Measurements from ENCODE around the gene PRR14. TPM values are rescaled to one million over a fixed set of nuclear protein-coding genes. Genes with fewer than 3 reads are reported as not detected.

PRR14 gene
- total RNA-seq, 2 donors from 2014 or later: 37.5 to 66.7 TPM

DNA sequence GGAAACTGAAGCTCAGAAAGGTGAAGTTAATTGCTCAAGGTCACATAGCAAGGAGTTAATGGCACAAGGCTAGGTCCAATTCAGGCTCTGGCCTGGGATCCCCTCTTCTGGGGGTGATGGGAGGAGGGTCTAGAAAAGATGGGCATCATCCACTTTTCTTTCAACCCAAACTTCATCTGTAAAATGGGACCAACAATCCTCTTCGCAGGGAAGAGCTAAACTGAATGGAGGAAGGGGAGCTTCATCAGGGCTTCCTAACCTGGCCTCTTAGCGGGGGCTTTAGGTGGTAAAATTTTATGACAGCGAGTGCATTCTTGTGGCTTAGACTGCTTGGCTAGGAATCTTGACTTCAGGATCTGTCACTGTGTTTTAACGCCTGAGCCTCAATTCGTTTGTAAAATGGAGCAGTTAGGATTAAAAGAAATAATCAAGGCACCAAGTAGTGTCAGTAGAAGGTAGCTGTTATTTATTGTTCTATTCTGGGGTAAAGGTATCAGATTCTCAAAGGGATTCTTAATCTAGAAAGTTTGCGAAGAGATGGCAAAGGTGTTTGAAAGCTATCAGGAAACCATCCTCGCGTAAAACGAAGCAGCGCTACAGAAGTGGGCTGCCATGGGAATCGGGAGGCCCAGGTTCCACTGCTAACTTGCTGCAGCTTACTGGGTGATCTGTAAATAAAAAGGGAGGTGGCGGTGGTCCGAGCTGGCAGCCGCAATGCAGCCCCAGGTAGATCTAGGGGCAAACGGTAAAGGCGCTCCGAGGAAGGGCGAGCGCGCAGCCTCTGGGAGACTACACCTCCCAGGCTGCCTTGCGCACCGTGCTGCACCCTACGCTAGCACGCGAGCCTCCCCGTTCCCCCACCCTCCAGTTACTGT is 46.7 kb downstream of the PRR14 start:
- H3K9me3 ChIP-seq: no peaks in the 10 kb centered on the region
- TF ChIP-seq CTCF (IDR thresholded peaks at IDR 0.05): no peak
- no peak for TF ChIP-seq POLR2A (IDR thresholded peaks at IDR 0.05)
- no peak for TF ChIP-seq POLR2AphosphoS5 (IDR thresholded peaks at IDR 0.05)
- H3K4me1 ChIP-seq (replicated peaks): peaks cover 10% of the 10 kb centered on the region
- no peaks in the 10 kb centered on the region for H3K27me3 ChIP-seq (replicated peaks; ENCODE audit: insufficient read depth)
- 8% methylated on average over 26 of the region's 26 CpGs for WGBS
- peak overlapping the region; percentile 97 for H3K4me3 ChIP-seq
- peaks cover 3 to 13% of the 10 kb centered on the region in 2 donors for H3K36me3 ChIP-seq
- DNase-seq (ENCODE audit: low spot score): peak; percentile 99
- intact Hi-C loops (cut with DNase I): loop anchor here (5.0 kb wide), 1 partner anchor 40 kb away; the partner anchor contains the start of gene FBRS
- H3K27ac ChIP-seq: peak overlapping the region; percentile 99

DNA sequence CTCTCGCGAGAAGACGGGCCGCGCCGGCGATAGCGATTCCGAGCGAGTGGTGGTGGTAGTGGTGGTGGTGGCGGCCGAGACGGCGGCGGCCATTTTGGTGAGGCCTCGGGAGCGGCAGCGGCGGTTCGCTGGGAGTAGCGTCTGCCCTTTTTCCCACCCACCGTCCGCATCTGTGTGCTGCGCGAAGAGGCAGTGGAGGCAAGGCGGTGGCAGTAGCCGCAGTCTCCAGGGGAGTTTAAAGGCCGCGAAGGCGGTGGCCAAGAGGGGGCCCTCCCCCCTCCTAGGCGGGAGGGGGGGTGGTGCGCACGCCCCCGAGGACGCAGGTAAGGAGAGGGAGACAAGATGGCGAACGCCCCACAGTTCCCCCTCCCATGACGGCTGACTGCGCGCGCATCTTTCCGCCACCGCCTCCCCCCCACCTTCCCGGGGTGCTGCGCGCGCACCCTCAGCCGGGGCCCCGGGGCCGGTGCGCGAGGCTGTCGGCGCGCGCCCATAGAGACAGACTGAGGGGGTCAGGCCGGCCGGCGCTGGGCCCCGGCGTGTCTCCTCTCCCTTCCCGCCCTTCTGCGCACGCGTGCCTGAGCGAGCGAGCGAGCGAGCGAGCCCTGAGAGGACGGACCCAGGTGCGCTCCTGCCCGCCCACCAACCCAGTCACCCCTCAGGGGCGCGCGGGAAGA is 47.5 kb downstream of the PRR14 start:
- intact Hi-C loops (cut with DNase I): loop anchor here (5.0 kb wide), 1 partner anchor 41 kb away; the partner anchor contains the start of gene FBRS
- Histone ChIP-seq H3K27ac (peak overlapping the region; percentile 99), H3K9me3 (no peaks in the 10 kb centered on the region), H3K27me3 (replicated peaks; ENCODE audit: insufficient read depth) (no peaks in the 10 kb centered on the region), H3K36me3 (peaks cover 6 to 21% of the 10 kb centered on the region in 2 donors), H3K4me1 (replicated peaks) (peaks cover 10% of the 10 kb centered on the region), H3K4me3 (peak overlapping the region; percentile 97)
- peak; percentile 95 for TF ChIP-seq POLR2AphosphoS5 (IDR thresholded peaks at IDR 0.05)
- peak; percentile 68 for TF ChIP-seq POLR2A (IDR thresholded peaks at IDR 0.05)
- peak in 2 of 4 experiments; percentile 11 to 24 for TF ChIP-seq CTCF (IDR thresholded peaks at IDR 0.05)
- WGBS: under 1% methylated on average over 65 of the region's 76 CpGs
- peak; percentile 92 for DNase-seq (ENCODE audit: low spot score)

DNA sequence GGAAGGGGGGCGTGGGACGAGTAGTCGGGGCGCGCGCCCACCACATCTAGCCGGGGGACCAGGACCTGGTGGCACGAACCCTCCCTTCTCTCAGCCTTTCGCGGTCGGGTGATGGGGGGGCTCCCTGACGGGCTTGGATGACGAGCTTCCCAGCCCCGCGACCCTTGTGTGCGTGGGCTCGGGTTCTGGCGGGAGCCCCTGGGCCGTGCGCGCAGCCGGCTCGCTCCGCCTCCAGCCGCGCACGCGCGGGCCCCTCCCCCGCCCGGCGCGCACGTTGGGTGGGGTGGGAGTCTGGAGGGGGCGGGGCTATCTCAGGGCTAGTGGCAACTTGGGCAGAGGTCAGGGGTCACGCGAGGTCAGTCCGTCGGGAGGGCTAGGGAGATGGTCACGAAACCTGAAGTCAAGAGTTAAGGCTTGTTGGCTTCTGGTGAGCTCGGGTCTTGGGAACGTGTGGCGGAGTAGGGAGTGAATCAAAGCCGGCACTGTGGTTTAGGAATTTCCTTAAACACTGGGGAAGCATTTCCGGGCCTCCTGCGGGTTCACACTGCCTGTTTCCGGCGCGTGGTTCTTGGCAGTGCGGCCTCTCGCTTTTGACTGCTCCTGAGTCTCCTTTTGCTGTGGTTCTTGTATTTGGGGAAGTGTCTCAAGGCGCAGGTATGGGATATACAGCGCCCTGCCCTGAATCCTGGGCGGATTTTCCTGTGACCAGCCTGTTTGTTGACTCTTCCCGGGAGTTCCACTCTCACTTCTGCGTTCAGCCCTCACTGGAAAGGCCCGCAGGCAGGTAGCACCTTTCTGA is 48.3 kb downstream of the PRR14 start, which contains the start of gene SRCAP:
Gene SRCAP (plus strand): TSS at position 356 of the 799 bp plus-strand sequence. CDS start 1,654 bp downstream, outside the sequence.
- WGBS: 1% methylated on average over 45 of the region's 57 CpGs
- Histone ChIP-seq H3K36me3 (peaks cover 12 to 29% of the 10 kb centered on the region in 2 donors), H3K4me3 (peak within 1 kb of the TSS; percentile 97), H3K9me3 (no peaks in the 10 kb centered on the region), H3K27me3 (replicated peaks; ENCODE audit: insufficient read depth) (no peaks in the 10 kb centered on the region), H3K27ac (peak within 1 kb of the TSS; percentile 99), H3K4me1 (replicated peaks) (peaks cover 10% of the 10 kb centered on the region)
- TF ChIP-seq POLR2AphosphoS5 (IDR thresholded peaks at IDR 0.05) (no peak), POLR2A (IDR thresholded peaks at IDR 0.05) (peak; percentile 21)
- peak; percentile 71 for DNase-seq (ENCODE audit: low spot score)
- intact Hi-C loops (cut with DNase I): loop anchor here (5.0 kb wide), 1 partner anchor 42 kb away; the partner anchor contains the start of gene FBRS

DNA sequence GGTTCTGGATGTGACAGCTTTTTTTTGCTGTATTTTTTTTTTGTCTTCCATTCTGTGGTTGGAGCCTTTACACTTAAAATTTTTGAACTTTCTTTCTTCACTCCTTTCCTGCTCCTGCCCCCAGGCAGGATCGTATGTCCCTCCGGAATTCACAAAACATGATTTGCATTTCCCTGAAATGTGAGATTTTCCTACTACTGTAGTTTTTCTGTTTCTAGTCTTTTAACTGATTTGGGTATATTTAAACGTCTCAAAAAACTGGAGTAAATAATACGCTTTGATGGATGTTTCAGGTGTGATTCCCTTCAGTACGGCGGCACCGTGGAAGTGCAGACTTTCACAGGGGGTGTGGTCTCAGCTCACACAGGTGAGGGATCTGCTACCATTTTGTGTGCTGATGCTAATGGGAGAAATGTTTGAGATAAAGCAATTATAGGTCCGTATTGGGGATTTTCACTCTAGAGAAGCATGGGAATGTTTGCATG is 48.9 kb downstream of the PRR14 start:
- Histone ChIP-seq H3K36me3 (peaks cover 17 to 35% of the 10 kb centered on the region in 2 donors), H3K9me3 (no peaks in the 10 kb centered on the region), H3K27me3 (replicated peaks; ENCODE audit: insufficient read depth) (no peaks in the 10 kb centered on the region), H3K4me3 (peak overlapping the region; percentile 97), H3K4me1 (replicated peaks) (peaks cover 10% of the 10 kb centered on the region), H3K27ac (peak overlapping the region; percentile 99)
- DNase-seq (ENCODE audit: low spot score): no peak
- intact Hi-C loops (cut with DNase I): loop anchor here (5.0 kb wide), 1 partner anchor 42 kb away; the partner anchor contains the start of gene FBRS
- TF ChIP-seq CTCF (IDR thresholded peaks at IDR 0.05) (no peak), POLR2AphosphoS5 (IDR thresholded peaks at IDR 0.05) (no peak), POLR2A (IDR thresholded peaks at IDR 0.05) (no peak)
- WGBS: 25% methylated on average over 8 of the region's 8 CpGs

Measured in prostate gland (tissue), 2 donors.